Right renal cortex interstitium (tissue), 3 donors: ENCODE data around the gene PNLIPRP2. TPM values are rescaled to one million over a fixed set of nuclear protein-coding genes. Genes with fewer than 3 reads are reported as not detected.

Experiments used
- DNase-seq, 3 donors: peaks; one replicate each; pipeline ENCODE4 v3.0.0-alpha.2; 2013; ENCODE audit warnings: low read depth in 3 of 3, low spot score in 2 of 3
- polyA plus RNA-seq, 3 donors: library from polyadenylated mRNA; unstranded; fragments of 120-200 nt; gene quantifications; one replicate each; pipeline ENCODE4 v1.2.1, GENCODE V29; 2013; ENCODE audit not compliant: insufficient read length in 3 of 3

Gene PNLIPRP2
- polyA plus RNA-seq, 3 donors: not detected

DNA sequence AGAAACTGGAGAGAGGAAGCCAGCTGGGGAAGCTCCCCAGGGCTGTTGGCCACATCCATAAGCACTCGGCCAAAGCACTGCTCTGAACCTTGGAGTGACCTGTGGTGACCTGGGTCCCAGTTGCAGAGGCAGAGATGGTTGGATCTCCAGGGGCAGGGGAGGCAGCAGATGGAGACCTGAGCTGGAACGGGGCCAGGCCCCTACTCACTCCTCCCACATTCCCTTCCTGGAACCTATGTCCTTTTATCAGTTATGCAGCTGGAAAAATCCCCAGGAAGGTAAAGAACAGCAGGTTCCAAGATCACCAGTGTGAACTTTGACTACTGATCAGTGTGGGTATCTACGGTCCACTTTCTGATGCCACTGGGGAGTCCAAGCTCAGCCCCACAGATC, 9.6 kb upstream of the PNLIPRP2 start:
- no peak for DNase-seq

DNA sequence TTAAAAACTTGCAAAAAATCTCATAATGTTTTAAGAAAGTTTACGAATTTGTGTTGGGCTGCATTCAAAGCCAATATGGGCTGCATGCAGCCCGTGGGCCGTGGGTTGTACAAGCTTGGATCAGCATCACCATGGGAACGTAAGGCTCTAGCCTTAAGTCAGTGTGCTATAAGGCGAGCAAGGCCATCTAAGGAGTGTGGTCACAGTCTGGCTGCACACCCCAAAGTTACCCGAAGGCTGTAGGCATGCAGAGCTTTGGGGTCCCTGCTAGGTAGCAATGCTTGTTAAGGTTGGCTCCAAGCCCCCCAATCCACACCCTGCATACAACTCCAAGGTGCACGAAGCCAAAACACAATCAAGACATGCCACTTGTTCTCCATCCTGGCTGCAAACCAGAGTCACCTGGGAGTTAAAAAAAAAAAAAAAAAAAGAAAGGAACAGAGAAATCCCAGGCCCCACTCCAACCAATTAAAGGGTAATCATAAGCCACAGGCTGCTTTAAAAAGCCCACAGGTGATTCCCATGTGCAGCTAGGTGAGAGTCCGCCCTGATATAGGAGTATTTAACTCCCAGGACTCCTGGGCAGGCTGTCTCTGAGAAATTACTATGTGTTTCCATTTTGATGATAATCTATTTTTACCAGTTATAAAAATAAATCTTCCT, 8.5 kb upstream of the PNLIPRP2 start:
- DNase-seq: no peak

DNA sequence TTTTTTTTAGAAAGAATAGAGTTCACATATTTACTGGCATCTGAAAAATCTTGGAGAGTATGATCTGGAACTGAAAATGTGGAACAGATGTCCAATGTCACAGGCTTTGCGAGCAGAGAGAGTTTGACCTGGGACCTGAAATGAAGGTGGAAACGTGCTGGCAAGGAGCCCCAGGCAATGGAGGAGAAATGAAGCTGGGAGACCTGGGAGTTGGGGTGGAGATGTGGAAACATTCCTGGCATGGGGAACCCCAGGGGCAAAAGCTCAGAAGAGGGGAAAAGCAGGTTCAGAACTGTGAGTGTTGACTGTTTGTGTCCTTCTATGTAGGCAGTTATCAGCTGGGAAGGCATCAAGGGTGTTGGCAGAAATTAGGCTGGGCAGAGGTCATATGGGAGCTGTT, 7.3 kb upstream of the PNLIPRP2 start:
- DNase-seq: no peak

DNA sequence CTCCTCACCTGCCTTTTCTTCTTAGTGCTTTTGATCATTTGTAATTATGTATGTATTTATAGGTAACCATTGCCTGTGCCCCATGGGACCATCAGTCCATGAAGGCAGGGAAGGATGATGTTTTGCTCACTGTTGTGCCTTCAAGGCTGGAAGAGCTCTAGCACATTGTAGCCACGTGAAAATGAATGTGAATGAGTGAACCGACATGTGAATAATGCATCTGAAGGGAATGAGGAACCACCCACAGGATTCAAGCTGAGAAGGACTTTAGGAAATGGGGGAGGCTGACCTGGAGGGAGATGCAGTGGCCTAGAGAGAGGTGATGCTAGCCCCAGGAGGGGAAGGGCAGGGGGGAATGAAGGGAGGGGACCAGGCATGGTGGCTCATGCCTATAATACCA, 6.0 kb upstream of the PNLIPRP2 start:
- no peak for DNase-seq

DNA sequence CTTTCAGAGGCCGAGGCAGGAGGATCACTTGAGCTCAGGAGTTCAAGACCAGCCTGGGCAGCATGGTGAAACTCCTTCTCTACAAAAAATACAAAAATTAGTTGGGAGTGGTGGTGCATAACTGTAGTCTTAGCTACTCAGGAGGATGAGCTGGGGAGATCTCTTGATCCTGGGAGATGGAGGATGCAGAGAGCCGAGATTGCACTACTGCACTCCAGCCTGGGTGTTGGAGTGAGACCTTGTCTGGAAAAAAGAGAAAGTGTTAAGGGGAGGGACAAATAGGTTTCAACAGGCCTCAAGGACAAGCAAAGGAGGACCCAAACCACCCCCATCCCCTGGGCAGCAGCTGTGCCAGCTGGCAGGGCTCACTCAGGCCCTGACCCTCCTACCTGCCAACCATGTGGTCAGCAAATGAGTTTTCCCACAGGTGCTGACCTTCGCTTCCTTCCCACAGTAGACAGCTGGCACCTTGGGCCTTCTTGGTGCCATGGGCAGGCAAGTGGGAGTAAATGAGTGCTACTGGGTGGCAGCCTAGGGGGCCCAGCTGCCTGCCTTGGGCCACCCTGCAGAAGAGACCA, 5.5 kb upstream of the PNLIPRP2 start:
- DNase-seq: no peak

DNA sequence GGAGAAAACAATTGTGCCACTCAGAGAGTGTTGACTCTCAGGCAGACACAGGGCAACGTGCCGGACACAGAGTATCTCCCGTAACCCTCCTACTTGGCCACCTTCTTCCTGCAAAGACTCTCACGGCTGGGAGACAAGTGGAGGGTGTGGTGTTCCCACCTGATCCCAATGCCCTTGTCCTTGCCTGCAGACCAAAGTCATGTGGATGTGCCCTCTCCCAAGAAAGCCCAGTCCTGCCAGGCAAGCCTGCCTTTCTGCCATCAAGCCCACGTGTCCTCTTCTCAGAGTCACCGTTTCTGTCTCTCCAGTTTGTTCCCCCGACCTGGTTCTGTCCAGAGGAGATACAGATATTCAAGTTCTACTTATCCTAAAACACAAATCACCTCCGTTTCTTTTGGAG, 723 bp downstream of the PNLIPRP2 start:
- DNase-seq: no peak

DNA sequence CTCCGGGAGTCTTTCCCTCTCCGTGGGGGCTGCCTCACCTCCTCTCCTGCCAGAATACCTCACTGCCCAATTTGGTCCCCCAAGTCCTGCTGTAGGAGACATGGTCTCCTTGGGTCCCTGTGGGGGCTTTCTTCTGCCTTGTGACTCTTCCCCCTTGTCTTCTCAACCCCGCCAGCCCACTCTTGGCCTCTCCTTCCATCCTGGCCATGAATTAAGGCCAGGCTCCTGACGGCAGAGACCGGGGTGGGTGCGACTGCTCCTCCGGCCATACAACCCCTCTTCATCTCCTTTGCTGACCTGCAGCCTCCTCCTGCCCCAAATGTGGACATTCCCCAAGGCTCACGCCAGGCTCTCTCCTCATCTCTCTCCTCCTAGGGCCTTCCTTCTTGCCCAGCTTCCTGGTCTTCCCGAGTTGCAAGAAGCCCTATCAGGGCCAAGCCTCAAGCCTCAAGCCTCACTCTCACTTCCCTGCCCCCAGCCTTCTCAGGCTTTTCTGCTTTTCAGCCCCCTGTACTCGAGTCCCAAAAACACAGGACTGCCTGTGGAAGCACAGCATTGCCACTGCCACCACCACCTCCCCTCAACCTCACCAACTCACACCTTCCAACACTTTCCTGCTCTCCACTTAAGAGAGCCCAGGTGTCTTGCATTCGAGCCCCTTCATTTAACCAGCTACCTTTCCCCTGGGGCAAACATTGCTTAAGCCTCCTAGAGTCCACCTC, 1.3 kb downstream of the PNLIPRP2 start:
- no peak for DNase-seq

DNA sequence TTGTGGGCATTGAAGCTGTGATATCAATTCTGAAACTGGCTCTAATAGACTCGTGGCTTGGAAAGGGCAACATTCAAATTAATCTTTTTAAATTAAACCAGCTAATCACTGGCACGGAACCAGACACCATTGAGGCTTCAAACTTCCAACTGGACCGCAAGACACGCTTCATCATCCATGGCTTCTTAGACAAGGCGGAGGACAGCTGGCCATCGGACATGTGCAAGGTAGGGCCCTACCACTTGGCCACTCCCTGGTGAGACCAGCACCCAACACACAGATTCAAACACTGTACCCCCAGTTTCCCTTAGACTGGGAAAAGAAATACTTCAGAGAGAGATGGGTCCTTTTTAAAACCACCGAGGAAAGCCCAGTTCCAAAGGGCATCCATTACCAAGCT, 5.1 kb downstream of the PNLIPRP2 start:
- no peak for DNase-seq

DNA sequence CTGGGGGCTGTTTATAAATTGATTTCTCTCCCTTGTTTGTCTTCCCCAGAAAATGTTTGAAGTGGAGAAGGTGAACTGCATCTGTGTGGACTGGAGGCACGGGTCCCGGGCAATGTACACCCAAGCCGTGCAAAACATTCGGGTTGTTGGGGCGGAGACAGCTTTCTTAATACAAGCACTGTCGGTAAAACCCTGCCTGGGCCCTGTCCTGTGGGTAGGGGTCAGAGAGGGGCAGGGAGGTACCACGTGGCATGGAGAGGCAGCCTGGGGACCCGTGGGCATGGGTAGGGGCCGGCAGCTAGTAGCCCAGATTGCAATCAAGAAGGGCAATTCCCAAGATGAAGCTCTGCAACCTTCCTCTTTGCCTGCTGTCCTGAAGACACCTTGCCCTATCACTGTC, 6.1 kb downstream of the PNLIPRP2 start:
- DNase-seq: no peak

DNA sequence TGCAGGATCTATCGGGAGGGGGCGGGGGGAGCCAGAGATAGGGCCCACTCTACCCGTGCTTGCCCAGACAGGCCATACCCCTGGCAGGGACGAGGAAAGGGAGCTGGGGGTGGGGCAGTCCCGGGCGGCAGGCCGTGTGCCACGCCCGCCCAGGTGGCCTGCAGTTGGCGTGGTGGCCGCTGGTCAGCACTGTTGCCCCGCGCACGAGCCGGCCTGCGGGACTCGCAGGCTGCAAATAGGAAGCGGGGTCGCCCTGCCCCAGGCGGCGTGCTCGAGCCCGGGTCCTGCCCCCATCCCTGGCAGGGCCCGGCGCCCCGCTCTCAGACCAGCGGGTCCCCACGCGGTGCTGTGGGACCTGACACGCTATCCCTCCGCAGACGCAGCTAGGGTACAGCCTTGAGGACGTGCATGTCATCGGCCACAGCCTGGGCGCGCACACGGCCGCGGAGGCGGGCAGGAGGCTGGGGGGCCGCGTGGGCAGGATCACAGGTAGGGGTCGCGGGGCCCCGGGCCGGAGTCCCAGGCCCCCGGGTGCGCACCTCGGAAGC, 6.7 kb downstream of the PNLIPRP2 start:
- no peak for DNase-seq

DNA sequence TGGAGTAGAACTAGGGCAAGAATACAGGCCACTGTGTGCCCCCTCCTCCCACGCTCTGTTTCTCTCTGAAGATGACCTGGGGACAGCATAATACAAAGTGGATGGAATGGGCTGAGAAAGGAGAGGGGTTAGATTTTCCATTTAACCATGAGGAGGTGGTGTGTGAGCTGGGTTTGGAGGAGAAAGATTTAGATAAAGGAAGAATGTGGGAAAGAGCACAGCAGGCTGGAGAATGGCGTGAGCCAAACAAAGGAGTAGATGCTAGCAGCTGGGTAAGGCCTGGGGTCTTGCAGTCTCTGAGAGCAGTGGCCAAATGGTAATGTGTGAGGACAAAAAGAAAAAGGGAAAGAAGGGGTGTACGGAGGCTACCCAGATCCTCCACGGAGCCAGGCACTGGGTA, 8.6 kb downstream of the PNLIPRP2 start:
- no peak for DNase-seq

DNA sequence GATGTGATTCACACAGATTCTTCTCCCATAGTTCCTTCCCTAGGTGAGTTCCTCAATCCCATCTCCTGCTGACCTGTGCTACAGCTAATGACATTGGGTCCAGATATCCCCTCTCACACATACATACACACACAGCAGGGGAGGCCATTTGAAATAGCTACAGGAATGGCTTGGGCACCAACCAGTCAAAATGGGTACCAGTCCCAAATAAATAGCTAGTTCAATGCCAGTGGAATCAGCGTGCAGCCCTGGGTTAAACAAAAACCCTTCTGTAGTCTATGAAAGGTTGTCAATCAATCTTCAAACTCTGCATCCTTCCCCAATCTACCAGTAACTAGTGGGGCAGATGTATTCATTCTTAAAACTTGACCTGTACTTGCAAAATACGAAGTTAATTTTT, 9.3 kb downstream of the PNLIPRP2 start:
- no peak for DNase-seq

DNA sequence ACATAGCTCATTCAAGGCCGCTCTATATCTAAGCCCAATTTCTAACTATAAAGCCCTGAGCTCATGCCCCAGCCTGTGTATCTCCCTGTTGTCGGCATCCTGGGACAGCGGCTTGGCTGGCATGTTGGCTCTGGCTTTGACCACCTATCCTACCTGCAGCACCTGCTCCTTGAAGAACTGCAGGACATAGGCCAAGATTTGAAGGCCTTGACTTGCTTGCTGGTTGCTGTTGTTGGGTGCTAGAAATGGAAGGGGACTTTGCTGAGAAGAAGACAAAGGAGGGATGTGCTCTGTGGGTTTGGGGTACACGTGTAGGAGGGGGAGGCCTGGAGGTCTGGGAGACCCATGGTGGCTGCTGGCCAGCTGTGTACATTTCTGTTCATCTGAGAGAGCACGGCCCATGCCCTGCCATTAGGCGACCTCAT, 11.1 kb downstream of the PNLIPRP2 start:
- no peak for DNase-seq

DNA sequence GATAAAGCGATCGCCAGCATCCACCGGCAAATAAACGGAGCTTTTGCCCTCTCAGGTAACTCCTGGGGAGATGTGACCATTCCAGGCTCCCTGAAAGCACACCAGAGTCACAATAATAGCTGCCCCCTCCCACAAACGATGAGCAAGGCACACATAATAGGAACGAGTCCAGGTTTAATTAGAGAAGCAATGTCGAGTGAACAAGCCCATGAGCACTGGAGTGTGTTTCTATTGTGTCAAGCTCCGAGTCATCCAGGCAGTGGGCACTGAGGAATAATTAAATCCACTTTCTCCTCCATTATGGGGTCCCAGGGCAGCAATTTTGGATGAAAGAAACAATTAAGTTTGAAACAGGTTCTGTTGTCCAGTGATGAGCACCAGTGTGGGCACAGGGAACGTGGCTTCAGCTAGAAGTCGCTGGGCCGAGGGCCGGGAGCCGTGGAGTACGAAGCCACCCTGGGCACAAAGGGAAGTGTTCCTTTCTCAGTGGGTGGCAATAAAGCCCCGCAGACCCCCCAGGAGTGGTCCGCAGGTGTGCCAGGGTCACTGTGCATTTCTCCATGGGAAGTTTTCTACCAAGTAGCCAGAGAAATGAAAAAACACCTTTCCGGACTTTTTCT, 12.0 kb downstream of the PNLIPRP2 start:
- DNase-seq: no peak

DNA sequence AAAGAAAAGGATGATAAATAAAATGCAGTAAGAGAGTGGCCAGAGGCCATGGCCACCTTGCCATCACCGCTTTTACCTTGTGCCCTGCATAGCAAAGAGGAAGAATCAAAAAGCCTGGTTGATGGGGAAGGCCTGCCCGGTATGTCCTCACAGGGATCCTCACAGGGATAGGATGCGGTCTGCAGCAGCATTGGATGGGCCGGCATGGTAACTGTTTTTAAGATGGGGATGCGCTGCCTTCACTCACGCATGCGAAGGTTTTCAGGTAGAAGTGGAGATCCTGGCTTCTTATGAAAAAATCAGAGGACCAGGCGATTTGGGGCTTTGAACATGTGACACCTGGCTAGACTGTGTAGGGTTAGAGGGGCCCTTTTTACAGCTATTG, 12.5 kb downstream of the PNLIPRP2 start:
- no peak for DNase-seq

DNA sequence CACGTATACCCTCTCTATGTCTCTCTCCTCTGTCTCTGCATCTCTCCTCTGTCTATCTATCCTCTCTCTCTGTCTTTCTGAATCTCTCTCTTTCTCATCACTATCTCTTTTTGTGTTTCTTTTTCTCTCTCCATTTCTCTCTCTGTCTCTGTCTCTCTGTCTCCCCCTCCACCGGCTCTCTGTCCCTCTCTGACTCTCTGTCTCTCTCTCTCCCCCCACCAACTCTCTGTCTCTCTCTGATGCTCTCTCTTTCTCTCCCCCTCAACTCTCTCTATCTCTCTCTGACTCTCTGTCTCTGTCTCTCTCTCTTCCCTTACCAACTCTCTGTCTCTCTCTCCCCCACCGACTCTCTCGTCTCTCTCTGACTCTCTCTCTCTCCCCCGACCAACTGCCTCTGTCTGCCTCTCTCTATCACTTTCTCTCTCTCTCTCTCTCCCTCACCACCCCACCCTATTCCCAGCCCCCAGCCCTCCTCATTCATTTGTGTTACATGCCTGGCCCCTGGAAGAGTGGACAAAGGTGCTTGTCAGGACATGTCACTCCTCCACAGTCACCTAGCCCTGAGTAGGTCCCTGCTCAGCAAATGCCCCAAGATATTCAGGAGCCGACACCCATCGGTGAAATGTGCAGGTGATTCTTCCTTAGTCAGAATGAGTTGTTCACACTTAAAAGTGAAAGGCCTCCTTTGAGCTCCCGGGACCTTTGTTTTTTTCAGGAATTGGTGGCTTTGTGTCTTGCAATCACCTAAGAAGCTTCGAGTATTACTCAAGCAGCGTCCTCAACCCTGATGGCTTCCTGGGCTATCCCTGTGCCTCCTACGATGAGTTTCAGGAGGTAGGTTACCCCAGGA, 13.6 kb downstream of the PNLIPRP2 start:
- DNase-seq: no peak

DNA sequence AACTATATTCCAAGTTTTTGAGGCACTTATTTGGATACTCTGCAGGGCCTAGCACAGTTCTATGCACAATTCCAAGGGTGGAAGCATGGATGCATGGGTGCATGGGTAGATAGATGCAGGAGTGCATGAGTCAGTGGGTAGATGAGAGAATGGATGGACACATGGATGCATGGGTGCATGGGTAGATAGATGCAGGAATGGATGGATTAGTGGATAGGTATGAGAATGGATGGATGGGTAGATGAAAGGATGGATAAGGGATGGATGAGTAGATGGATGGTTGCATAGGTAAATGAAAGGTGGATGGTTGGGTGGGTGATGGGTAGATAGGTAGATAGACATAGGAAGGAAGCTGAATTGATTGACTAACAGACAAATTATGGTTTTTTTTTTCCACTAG, 15.6 kb downstream of the PNLIPRP2 start:
- no peak for DNase-seq

DNA sequence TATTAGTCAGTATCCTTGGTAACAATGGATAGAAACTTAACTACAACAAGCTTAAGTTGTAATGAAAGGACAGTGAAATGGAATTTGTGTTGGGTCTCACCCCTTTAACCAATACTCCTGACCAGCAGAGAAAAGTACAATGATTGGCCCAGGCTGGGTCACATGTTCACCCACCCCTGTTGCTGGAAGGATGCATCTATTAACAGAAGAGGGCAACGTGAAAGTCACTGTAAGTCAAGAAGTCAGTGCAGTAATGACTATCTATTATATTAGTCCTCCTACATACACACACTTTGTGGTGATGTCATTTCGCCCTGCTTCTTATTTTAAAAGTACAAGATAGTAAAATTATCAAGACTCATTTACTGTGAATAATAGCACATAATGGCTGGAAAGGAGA, 16.2 kb downstream of the PNLIPRP2 start:
- no peak for DNase-seq

DNA sequence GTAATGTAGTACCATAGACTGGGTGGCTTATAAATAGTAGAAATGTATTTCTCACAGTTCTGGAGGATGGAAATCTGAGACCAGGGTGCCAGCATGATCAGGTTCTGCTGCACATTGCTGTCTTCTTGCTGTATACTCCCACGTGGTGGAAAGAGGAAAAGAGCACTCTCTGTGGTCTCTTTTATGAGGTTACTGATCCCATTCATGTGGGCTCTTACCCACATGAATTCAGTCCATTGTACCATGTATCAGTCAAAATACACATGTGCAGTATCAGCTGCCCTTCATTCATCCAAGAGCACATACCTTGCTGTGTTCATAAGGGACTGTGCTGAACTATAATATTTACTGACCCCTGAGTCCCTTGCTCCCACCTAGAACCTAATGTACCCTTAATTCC, 17.1 kb downstream of the PNLIPRP2 start:
- no peak for DNase-seq

DNA sequence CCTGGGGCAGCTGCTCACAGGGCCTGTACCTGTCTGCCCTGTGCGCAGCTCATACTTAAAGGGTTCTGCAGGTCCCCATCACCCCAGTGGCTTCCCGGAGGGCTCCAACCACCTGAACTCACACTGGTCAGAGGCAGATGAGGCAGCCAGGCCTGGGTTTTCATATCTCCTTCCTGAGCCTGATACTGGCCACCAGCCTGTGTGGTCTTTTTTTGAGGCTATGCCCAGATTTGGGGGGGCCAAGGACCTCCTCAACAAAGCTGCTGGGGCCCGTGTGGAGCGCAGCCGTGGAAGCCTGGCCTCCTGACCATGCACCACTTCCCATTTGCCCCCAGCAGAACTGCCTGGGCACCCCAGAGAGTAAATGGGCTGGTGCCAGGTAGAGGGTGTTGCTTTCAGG, 25.7 kb downstream of the PNLIPRP2 start:
- no peak for DNase-seq

DNA sequence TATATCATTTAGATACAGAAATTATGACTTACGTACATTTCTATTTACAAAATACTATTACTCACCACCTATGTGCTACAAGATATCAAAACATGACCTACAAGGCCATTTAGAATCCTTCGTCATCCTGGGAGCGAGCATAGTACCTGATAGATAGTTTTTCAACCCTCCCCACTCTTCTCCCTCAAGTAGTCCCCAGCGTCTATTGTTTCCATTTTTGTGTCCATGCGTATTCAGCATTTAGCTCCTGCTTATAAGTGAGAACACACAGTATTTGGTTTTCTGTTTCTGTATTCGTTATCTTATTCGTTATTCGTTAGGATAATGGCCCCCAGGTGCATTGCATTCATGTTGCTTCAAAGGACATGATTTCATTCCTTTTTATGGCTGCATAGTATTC, 28.1 kb downstream of the PNLIPRP2 start:
- DNase-seq: no peak
